ENCODE data around the gene ASB1.
"Not testable (repeated sequence)": the region's sequence is repeated elsewhere in the genome, so short reads cannot be mapped to it uniquely, and the experiment has no call there.

GRCh38 chr2:238405217-238405555, 21.5 kb upstream of the ASB1 start:
- TF ChIP-seq MAX (CRISPR knock-in tag; IDR thresholded peaks at IDR 0.05); ATF4 (CRISPR knock-in tag; IDR thresholded peaks at IDR 0.05); BRD9 (IDR thresholded peaks at IDR 0.05; ENCODE audit: low read depth, partially characterized antibody): not testable (repeated sequence)
